ENCODE data around the gene MYOM1. TPM values are rescaled to one million over a fixed set of nuclear protein-coding genes. Genes with fewer than 3 reads are reported as not detected.

Gene MYOM1
- total RNA-seq, 1 experiment from 2014 or later = 0.37 TPM

DNA sequence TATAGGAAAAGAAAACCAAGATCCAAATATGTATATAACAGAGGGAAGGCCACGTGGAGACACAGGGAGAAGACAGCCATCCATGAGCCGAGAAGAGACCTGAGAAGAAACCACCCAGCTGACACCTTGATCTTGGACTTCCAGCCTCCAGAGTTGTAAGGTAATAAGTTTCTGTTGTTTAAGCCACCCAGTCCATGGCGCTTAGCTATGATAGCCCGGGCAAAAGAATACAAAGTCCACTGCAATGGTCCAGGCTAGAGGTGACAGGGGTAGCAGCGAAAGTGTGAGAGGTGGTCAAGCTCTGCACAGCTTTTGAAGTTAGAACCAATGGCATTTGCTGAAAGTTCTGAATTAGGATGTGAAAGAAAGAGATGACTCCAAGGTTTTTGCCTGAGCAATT, 2.8 kb downstream of the MYOM1 start:
- DNase-seq (ENCODE audit: low spot score) = no peak
- no peaks in the 10 kb centered on the region for H3K27me3 ChIP-seq (replicated peaks; ENCODE audit: insufficient read depth, low read depth, low read length, poor library complexity)
- TF ChIP-seq, protein P1, sequence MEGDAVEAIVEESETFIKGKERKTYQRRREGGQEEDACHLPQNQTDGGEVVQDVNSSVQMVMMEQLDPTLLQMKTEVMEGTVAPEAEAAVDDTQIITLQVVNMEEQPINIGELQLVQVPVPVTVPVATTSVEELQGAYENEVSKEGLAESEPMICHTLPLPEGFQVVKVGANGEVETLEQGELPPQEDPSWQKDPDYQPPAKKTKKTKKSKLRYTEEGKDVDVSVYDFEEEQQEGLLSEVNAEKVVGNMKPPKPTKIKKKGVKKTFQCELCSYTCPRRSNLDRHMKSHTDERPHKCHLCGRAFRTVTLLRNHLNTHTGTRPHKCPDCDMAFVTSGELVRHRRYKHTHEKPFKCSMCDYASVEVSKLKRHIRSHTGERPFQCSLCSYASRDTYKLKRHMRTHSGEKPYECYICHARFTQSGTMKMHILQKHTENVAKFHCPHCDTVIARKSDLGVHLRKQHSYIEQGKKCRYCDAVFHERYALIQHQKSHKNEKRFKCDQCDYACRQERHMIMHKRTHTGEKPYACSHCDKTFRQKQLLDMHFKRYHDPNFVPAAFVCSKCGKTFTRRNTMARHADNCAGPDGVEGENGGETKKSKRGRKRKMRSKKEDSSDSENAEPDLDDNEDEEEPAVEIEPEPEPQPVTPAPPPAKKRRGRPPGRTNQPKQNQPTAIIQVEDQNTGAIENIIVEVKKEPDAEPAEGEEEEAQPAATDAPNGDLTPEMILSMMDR (conservative IDR thresholded peaks at IDR 0.05; ENCODE audit: low read depth, low read length) = no peak
- no peak for TF ChIP-seq EZH2 (IDR thresholded peaks at IDR 0.05; ENCODE audit: borderline replicate concordance, low read depth, low read length, poor library complexity, severe bottlenecking)
- no peak overlapping the region for H3K4me3 ChIP-seq (ENCODE audit: low read depth, low read length, poor library complexity, severe bottlenecking)
- CTCF ChIA-PET = no interaction called here
- H3K36me3 ChIP-seq (ENCODE audit: insufficient read depth, low read length, poor library complexity, severe bottlenecking) = no peaks in the 10 kb centered on the region
- POLR2A ChIA-PET (ENCODE audit: low non-redundant PET) = no interaction called here
- H3K4me1 ChIP-seq (ENCODE audit: insufficient read depth, low read length, poor library complexity, severe bottlenecking) = peaks cover 4% of the 10 kb centered on the region
- H3K9me3 ChIP-seq (ENCODE audit: low read depth, low read length, poor library complexity, severe bottlenecking) = no peaks in the 10 kb centered on the region
- no TSS peak for BruUV-seq (replicated peaks)
- H3K27ac ChIP-seq (ENCODE audit: low read depth, low read length, poor library complexity, severe bottlenecking) = no peak overlapping the region
- intact Hi-C loops (cut with micrococcal nuclease; ENCODE audit: unreplicated experiment) = no loop called here

DNA sequence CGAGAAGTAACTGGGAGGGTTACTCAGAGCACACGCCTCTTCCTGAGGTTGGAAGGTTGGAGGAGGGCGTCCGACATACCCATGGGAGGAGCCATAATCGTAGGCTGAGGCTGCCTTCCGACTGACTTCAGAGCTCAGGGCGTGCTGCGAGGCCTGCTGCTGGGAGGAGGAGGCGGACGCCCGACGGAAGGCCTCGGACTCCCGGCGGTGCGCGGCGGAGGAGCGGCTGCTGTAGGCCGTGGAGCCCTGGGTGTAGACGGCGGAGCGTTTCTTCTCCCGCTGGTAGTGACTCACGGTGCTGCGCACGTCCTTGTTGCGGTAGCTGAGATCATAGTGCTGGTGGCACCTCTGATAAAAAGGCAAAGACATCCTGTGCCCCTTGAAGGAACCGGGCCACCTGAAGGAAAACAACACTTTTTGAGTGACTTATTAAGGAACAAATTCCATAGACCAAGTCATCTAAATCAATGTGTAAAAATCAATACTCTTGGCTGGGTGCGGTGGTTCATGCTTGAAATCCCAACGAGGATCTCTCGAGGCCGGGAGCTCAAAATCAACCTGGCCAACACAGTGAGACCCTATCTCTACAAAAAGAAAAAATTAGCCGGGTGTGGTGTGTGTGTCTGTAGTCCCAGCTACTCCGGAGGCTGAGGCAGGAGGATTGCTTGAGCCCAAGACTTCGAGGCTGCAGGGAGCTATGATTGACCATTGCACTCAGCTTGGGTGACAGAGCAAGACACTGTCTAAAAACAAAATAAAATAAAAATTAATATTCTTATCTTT, 4.7 kb downstream of the MYOM1 start:
- BruUV-seq (replicated peaks) = no TSS peak
- DNase-seq (ENCODE audit: low spot score) = no peak
- Histone ChIP-seq H3K27ac (ENCODE audit: low read depth, low read length, poor library complexity, severe bottlenecking) (no peak overlapping the region), H3K27me3 (replicated peaks; ENCODE audit: insufficient read depth, low read depth, low read length, poor library complexity) (no peaks in the 10 kb centered on the region), H3K4me3 (ENCODE audit: low read depth, low read length, poor library complexity, severe bottlenecking) (no peak overlapping the region), H3K9me3 (ENCODE audit: low read depth, low read length, poor library complexity, severe bottlenecking) (no peaks in the 10 kb centered on the region), H3K4me1 (ENCODE audit: insufficient read depth, low read length, poor library complexity, severe bottlenecking) (peaks cover 4% of the 10 kb centered on the region), H3K36me3 (ENCODE audit: insufficient read depth, low read length, poor library complexity, severe bottlenecking) (no peaks in the 10 kb centered on the region)
- TF ChIP-seq, protein P1 (conservative IDR thresholded peaks at IDR 0.05; ENCODE audit: low read depth, low read length) = no peak
- no peak for TF ChIP-seq EZH2 (IDR thresholded peaks at IDR 0.05; ENCODE audit: borderline replicate concordance, low read depth, low read length, poor library complexity, severe bottlenecking)
- ChIA-PET CTCF (no interaction called here), POLR2A (ENCODE audit: low non-redundant PET) (no interaction called here)
- intact Hi-C loops (cut with micrococcal nuclease; ENCODE audit: unreplicated experiment) = no loop called here

- intact Hi-C loops (cut with micrococcal nuclease; ENCODE audit: unreplicated experiment) = no loop called here
- H3K4me1 ChIP-seq (ENCODE audit: insufficient read depth, low read length, poor library complexity, severe bottlenecking) = peaks cover 4% of the 10 kb centered on the region
- no peaks in the 10 kb centered on the region for H3K27me3 ChIP-seq (replicated peaks; ENCODE audit: insufficient read depth, low read depth, low read length, poor library complexity)
- H3K36me3 ChIP-seq (ENCODE audit: insufficient read depth, low read length, poor library complexity, severe bottlenecking) = no peaks in the 10 kb centered on the region
- TF ChIP-seq EZH2 (IDR thresholded peaks at IDR 0.05; ENCODE audit: borderline replicate concordance, low read depth, low read length, poor library complexity, severe bottlenecking) = no peak
- TF ChIP-seq, protein P1 (conservative IDR thresholded peaks at IDR 0.05; ENCODE audit: low read depth, low read length) = no peak
- POLR2A ChIA-PET (ENCODE audit: low non-redundant PET) = no interaction called here
- H3K4me3 ChIP-seq (ENCODE audit: low read depth, low read length, poor library complexity, severe bottlenecking) = no peak overlapping the region
- BruUV-seq (replicated peaks) = no TSS peak
- DNase-seq (ENCODE audit: low spot score) = no peak
- CTCF ChIA-PET = no interaction called here
- H3K27ac ChIP-seq (ENCODE audit: low read depth, low read length, poor library complexity, severe bottlenecking) = no peak overlapping the region
- no peaks in the 10 kb centered on the region for H3K9me3 ChIP-seq (ENCODE audit: low read depth, low read length, poor library complexity, severe bottlenecking)
Observed at GRCh38 chr18:3213300-3214059, 6.3 kb downstream of the MYOM1 start.
